ENCODE measurements around the gene MRPL21. TPM values are rescaled to one million over a fixed set of nuclear protein-coding genes. Genes with fewer than 3 reads are reported as not detected.
"Not testable (repeated sequence)": the region's sequence is repeated elsewhere in the genome, so short reads cannot be mapped to it uniquely, and the experiment has no call there.

Gene MRPL21
- total RNA-seq, 1 donor from 2014 or later, result 121 TPM

DNA sequence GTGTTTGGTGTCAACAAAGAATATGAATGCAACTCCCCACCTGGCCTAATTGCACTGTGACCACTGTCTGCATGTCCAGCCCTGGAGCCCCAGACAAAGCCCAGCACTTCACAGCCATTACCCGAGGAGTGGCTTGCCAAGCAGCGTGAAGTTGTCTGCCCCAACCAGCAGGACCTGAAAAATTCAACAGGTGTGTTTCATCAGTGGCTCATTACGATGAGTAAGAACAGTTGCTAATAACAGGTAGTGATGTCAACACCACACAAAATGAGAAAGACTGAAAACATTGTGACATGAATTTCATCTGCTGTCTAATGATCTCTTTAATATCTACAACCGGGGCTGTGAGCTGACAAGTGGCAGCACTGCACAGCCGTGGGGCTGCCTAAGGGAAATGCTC lies 10.3 kb downstream of the MRPL21 start:
- H3K36me3 ChIP-seq, result peaks cover 59% of the 10 kb centered on the region
- intact Hi-C loops (cut with micrococcal nuclease), result no loop called here

DNA sequence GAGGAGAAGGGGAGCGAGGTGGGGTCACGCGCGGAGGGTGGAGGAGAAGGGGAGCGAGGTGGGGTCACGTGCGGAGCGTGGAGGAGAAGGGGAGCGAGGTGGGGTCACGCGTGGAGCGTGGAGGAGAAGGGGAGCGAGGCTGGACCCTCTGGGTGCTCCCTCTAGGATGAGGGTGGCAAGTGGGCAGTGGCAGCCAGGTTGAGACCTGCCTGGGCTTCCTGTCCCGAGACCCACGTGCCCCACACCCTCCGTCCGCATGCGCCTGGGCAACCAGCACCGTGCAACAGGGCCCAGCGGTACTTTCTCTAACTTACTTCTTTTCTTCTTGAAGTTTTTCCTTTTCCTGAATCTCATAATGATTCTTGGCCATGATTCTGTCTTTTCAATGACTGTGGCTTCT lies 11.1 kb downstream of the MRPL21 start:
- H3K27ac ChIP-seq (replicated peaks), result peak overlapping the region; percentile 15
- TF ChIP-seq, protein P1, sequence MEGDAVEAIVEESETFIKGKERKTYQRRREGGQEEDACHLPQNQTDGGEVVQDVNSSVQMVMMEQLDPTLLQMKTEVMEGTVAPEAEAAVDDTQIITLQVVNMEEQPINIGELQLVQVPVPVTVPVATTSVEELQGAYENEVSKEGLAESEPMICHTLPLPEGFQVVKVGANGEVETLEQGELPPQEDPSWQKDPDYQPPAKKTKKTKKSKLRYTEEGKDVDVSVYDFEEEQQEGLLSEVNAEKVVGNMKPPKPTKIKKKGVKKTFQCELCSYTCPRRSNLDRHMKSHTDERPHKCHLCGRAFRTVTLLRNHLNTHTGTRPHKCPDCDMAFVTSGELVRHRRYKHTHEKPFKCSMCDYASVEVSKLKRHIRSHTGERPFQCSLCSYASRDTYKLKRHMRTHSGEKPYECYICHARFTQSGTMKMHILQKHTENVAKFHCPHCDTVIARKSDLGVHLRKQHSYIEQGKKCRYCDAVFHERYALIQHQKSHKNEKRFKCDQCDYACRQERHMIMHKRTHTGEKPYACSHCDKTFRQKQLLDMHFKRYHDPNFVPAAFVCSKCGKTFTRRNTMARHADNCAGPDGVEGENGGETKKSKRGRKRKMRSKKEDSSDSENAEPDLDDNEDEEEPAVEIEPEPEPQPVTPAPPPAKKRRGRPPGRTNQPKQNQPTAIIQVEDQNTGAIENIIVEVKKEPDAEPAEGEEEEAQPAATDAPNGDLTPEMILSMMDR (IDR thresholded peaks at IDR 0.05; ENCODE audit: borderline replicate concordance), result no peak
- DNase-seq, result no peak
- peaks cover 52% of the 10 kb centered on the region for H3K36me3 ChIP-seq
- H3K9me3 ChIP-seq (replicated peaks), result no peaks in the 10 kb centered on the region
- intact Hi-C loops (cut with micrococcal nuclease), result no loop called here
- no peak overlapping the region for H3K4me3 ChIP-seq
- peaks cover 39% of the 10 kb centered on the region for H3K4me1 ChIP-seq
- H3K27me3 ChIP-seq (ENCODE audit: low read depth), result no peaks in the 10 kb centered on the region

More for the DNA sequence above, 10.3 kb downstream of the MRPL21 start:
- Histone ChIP-seq H3K4me1 (peaks cover 40% of the 10 kb centered on the region), H3K27me3 (ENCODE audit: low read depth) (no peaks in the 10 kb centered on the region), H3K4me3 (no peak overlapping the region), H3K27ac (replicated peaks) (no peak overlapping the region), H3K9me3 (replicated peaks) (no peaks in the 10 kb centered on the region)
- TF ChIP-seq, protein P1 (IDR thresholded peaks at IDR 0.05; ENCODE audit: borderline replicate concordance), result no peak
- DNase-seq, result no peak

DNA sequence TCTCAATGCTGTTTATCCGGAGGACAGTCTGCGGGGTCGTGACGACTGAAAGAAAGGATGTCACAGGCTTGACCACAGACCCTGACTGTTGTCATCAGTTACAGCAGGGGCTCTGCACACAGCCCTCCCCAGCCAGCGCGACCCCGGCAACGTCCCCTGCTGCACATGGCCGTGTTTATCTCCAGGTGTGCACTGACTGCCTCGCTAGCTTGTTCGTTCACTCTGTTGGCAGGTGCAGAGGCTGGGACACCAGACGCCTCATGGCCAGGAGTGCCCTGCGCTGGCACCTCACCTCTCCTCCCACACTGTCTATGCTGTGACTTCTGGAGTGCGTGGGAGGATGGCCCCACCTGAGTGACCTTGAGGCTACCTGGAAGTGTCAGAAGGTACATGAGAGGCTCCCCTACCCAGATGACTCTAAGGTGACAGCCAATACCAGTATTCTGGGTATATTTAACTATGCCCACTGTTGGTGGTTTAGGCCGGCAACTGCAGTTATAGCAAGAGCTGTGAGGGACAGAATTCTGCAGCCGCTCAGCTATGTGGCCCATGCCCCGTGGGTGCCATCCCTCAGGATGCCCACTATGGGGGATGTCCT lies 12.2 kb downstream of the MRPL21 start:
- TF ChIP-seq, protein P1 (IDR thresholded peaks at IDR 0.05; ENCODE audit: borderline replicate concordance), result no peak
- Histone ChIP-seq H3K4me1 (peaks cover 28% of the 10 kb centered on the region), H3K4me3 (peak overlapping the region; percentile 51), H3K36me3 (peaks cover 40% of the 10 kb centered on the region), H3K27me3 (ENCODE audit: low read depth) (no peaks in the 10 kb centered on the region), H3K27ac (replicated peaks) (peak overlapping the region; percentile 85), H3K9me3 (replicated peaks) (no peaks in the 10 kb centered on the region)
- intact Hi-C loops (cut with micrococcal nuclease), result no loop called here
- DNase-seq, result no peak

DNA sequence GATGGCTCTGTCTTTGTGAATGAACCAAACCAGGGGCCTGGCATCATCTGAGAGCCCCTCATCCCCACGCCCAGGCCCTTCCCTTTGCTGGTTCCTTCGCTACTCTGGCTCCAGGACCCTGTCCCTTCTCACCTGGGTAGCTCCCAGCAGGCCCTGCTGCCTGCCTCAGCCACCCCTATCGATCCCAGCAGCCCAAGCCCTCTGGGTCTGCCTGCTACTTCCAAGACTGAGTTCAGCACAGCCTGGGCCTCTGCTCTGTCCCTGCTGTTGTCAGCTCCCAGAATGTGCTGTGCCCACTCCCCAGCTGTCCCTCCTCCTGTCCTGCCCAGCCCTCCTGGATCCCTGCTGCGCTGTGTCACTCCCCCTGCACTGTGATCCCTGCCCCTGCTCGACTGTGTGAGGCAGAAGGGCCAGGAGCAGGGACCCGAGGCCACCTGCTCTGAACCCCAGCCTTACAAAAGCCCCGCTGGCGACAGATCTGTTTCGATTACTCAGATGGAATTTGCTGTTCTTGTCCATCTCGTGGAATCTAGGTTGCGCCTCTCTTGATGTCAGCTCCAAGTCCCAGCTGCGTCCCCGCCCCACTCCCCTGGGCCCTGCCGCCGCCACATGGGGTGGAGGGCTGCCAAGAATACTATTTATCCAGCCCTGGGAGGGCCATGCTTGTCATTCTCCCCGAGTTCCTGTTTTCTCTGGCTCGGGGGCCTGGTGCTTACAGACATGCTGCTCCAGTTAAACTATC lies 13.0 kb downstream of the MRPL21 start:
- peak overlapping the region; percentile 85 for H3K27ac ChIP-seq (replicated peaks)
- peaks cover 32% of the 10 kb centered on the region for H3K4me1 ChIP-seq
- no peaks in the 10 kb centered on the region for H3K27me3 ChIP-seq (ENCODE audit: low read depth)
- H3K9me3 ChIP-seq (replicated peaks), result no peaks in the 10 kb centered on the region
- intact Hi-C loops (cut with micrococcal nuclease), result no loop called here
- peak overlapping the region; percentile 51 for H3K4me3 ChIP-seq
- peaks cover 32% of the 10 kb centered on the region for H3K36me3 ChIP-seq
- peak; percentile 90 for DNase-seq
- TF ChIP-seq, protein P1 (IDR thresholded peaks at IDR 0.05; ENCODE audit: borderline replicate concordance), result no peak

DNA sequence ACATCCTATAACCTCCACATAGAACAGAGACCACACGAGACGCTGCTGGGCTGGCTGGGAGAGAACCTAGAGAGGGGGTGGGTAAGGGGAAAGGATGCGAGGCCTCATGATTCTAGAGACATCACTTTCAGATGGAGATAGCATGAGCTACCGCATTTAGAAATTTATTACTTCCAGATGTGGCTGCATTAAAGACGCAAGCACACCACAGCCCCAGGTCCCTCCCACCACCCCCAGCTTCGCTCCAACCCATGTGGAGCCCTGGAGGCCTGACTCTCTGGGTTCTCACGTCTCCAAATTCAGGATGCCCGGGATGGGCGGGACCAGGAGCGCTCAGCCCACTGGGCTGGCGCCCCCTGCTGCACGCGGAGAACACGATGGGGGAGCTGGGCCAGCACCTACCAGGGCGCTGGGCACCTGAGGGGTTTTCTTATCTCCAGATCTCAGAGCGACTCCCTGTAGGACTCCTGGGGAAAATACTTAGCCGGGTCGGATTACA lies 13.6 kb downstream of the MRPL21 start:
- H3K27ac ChIP-seq (replicated peaks), result peak overlapping the region; percentile 85
- TF ChIP-seq, protein P1 (IDR thresholded peaks at IDR 0.05; ENCODE audit: borderline replicate concordance), result peak; percentile 57
- no peaks in the 10 kb centered on the region for H3K27me3 ChIP-seq (ENCODE audit: low read depth)
- H3K36me3 ChIP-seq, result peaks cover 26% of the 10 kb centered on the region
- H3K4me3 ChIP-seq, result peak overlapping the region; percentile 51
- DNase-seq, result peak; percentile 78
- peaks cover 32% of the 10 kb centered on the region for H3K4me1 ChIP-seq
- no peaks in the 10 kb centered on the region for H3K9me3 ChIP-seq (replicated peaks)
- intact Hi-C loops (cut with micrococcal nuclease), result no loop called here

DNA sequence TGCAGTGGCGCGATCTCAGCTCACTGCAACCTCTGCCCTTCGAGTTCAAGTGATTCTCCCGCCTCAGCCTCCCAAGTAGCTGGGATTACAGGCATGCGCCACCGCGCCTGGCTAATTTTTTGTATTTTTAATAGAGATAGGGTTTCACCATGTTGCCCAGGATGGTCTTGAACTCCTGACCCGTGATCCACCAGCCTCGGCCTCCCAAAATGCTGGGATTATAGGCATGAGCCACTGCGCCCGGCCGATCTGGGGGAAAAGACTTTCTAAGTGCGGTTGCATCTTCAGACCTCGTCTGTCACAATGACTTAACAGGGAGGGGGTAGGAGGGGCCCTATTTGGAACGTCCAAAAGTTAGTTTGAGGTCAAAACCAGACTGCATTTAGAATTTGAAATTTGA lies 18.8 kb downstream of the MRPL21 start:
- H3K27me3 ChIP-seq (ENCODE audit: low read depth); H3K27ac ChIP-seq (replicated peaks); H3K9me3 ChIP-seq (replicated peaks); DNase-seq; intact Hi-C loops (cut with micrococcal nuclease); H3K4me3 ChIP-seq; H3K36me3 ChIP-seq: not testable (repeated sequence)
- peaks cover 11% of the 10 kb centered on the region for H3K4me1 ChIP-seq

Measured in left ventricle myocardium inferior (tissue), 1 donor.